NCI-H2196 (cell line): ENCODE measurements around the gene MTFP1.
"Not testable (repeated sequence)": the region's sequence is repeated elsewhere in the genome, so short reads cannot be mapped to it uniquely, and the experiment has no call there.

Source experiments
- DNase-seq: peaks from one replicate; lab custom pipeline; 2025; ENCODE audit not compliant: unreplicated experiment; lab: John Stamatoyannopoulos, UW

Gene MTFP1

DNA sequence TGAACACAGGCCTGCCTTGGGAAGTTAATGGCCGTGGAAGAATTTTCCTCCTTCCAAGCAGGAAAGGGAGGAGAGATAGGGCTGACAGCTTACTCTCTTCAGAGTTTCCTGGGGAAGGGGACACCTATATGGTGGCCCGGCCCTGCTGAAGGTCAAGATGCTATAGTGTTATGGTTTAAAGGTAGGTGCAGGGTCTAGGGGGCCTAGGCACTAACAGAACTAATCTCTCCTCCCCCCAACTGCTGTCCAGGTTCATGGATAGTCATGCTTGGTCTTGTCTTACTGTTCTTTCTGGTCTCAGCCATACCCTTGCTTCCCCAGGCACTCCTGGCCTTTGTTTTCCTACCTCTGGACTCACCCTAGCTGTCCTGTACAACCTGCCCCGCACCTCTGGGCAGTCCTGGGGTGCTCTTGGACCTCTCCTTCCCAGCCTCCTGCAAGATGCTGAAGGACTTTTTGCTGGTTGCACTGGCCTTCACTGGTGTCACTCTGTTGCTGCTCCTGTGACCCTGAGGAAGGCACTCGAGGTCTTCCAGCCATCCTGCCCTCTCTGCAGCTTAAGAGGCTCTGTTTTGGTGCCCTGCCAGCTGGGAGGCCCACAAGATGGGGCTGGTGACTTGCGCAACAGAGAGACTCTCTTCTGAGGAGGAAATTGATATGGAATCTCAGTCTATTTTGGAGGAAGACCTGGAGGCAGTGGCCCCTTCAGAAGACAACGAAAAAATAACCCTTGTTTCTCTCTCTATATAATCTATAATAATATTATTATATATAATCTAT lies 28.4 kb downstream of the MTFP1 start:
- DNase-seq: peak; percentile 33

GRCh38 chr22:30455075-30455840 lies 29.7 kb downstream of the MTFP1 start:
- no peak for DNase-seq

GRCh38 chr22:30457981-30458380 lies 32.4 kb downstream of the MTFP1 start:
- DNase-seq: no peak

DNA sequence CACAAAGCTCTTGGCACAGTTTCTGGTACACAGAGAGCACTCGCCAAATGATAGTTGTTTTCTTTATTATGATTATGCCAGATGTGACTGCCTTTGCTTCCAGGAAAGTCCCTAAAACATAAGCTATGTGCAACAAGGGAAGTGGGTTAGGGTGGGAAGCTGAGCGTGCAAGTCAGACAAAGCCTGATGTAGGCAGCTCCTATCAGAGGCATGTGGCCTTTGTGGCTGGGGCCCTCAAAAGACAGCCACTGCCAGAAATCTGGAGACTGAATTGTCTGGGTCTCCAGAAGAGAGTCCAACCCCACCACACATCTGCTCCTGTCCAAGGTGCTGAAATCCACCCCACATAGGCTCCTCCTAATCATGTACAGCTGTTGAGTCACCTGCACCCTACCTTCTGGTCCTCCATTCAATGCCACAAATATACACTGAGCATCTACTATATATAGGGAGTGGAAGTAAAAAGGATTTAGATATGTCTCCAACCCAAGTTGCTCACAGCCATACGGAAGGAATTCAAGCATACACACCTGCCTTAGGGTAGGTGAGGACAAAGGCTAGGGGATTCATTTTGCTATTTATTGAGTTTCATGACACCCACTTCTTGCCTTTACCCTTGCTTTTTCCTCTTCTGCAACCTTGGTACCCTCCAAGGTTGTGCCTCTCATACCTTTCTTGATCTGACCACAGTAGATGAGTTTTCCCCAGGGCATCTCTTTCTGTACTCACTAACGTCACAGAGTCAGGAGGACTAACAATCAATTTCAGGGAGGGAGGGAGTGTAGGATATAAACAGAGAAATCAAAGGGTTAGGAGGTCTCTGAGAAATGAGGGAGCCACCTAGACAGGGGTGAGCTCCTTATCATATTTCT lies 33.8 kb downstream of the MTFP1 start:
- DNase-seq: no peak

- peak; percentile 74 for DNase-seq
Observed at GRCh38 chr22:30460147-30460546, 34.6 kb downstream of the MTFP1 start.

DNA sequence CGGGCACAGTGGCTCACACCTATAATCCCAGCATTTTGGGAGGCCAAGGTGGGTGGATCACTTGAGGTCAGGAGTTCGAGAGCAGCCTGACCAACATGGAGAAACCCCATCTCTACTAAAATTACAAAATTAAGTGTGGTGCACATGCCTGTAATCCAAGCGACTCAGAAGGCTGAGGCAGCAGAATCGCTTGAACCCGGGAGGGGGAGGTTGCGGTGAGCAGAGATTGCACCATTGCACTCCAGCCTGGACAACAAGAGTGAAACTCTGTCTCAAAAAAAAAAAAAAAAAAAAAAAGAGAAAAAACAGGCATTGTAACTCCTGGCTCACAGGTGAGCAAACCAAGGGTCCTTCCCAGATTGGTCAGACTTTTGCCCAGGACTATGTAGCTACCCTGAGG lies 35.0 kb downstream of the MTFP1 start:
- not testable (repeated sequence) for DNase-seq

DNA sequence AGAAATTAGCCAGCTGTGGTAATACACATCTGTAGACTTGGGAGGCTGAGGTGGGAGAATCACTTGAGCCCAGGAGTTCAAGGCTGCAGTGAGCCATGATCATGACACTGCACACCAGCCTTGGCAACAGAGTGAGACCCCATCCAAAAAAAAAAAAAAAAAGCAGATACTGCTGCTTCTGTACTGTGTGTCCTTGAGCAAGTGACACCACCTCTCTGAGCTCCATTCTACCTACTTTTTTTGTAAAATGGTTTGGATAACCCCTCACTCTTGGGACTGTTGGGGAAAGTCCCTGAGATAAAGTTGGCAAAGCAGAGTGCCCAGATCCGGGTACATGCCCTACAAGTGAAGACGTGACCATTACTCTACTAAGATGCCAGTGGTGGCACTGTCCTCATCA lies 43.6 kb downstream of the MTFP1 start:
- DNase-seq: no peak

GRCh38 chr22:30470655-30471054 lies 45.1 kb downstream of the MTFP1 start:
- DNase-seq: no peak

GRCh38 chr22:30471616-30472318 lies 46.2 kb downstream of the MTFP1 start, which contains the start of gene SEC14L3:
Gene SEC14L3, minus strand, starts transcription at chr22:30472017. Its CDS starts 59 bp downstream, at chr22:30471958.
- no peak for DNase-seq

DNA sequence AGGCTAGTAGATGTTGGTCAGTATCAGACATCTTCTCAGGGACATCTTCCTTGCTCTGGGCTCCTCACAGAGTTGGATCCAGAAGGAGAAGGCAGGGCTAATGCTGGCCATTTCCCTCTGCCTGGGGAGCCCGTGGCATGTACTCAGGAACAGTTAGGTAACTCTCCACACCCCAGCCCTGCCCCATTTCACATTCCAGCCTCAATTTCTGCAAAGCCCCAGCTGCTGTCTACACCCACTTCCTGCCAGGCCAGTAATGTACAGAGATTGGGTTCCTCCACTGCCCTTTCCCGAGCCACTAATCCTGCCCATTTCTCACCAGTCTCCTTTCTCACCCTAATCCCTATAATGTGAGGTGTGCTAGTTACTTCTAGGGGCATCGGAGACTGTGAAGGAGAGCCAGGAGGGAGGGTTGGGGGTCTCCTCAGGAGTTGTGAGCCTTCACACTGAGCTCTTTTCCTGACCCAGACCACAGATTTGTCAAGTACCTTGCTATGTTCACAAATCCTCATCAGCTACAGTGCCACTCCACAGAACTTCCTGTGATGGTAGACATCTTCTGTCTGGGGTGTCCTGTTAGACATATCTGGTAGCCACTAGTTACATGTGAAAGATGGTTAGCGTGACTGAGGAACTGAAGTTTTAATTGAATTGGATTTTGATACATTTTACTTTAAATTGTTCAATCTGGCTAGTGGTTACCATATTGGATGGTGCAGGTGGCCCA lies 47.6 kb downstream of the MTFP1 start:
- no peak for DNase-seq

GRCh38 chr22:30474121-30474520 lies 48.6 kb downstream of the MTFP1 start:
- no peak for DNase-seq

DNA sequence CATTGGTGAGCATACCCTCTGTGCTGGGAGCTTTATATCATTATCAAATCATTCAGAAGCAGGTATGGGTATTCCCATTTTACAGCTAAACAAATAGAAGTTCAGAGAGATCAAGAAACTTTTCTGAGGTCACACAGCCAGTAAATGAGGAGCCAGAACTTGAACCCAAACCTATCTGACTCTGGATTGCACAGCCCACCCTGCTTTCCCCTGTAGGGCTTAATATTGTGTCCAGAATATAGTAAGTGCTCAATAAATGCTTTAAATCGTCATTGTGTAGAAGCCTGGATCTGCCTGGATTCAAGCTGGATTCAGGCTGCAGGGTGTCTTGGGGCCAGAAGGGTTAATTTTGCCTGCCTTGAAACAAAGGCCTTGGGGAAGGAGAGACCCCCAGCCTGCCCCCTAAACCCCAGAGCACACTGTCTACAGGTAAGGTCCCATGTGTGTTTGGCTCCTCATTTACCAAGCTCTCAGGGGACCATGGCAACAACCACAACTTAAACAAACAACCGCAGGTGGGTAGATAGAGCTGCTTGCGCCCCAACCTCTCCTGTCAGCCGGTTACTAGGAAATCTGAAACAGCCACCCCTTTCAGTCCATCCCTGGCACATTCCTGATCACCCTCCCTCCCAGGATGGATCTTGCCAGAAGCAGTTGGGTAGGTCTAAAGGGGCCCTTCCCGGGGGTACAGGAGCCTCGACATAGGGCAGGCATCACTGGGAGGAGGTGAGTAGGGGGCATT lies 49.3 kb downstream of the MTFP1 start:
- DNase-seq: peak; percentile 30
